Bronchial epithelial cell (primary cell): ENCODE data around the gene PIK3AP1. TPM values are rescaled to one million over a fixed set of nuclear protein-coding genes. Genes with fewer than 3 reads are reported as not detected.
A peak's percentile ranks its signal among the peaks of the same experiment; 100 is the strongest.

Source experiments
- DNase-seq: peaks from one replicate; pipeline ENCODE4 v3.0.0-alpha.2; 2010; ENCODE audit warnings: low read depth
- FAIRE-seq: peaks from 2 replicates; lab custom pipeline; 2011; peaks lifted over from hg19 to GRCh38; lab: Jason Lieb, UNC
- H3K27me3 ChIP-seq: 2 replicates; pipeline ENCODE4 v1.5.1; 2011; ENCODE audit warnings: low read length; ENCODE audit not compliant: control insufficient read depth, insufficient read depth
- H3K36me3 ChIP-seq: 2 replicates; pipeline ENCODE4 v1.5.1; 2011; ENCODE audit warnings: low read length; ENCODE audit not compliant: control insufficient read depth, insufficient read depth
- H3K4me3 ChIP-seq: 2 replicates; pipeline ENCODE4 v1.5.1; 2011; ENCODE audit warnings: mild to moderate bottlenecking, low read depth, low read length, control low read depth
- total RNA-seq: library from RNA; depleted of rRNA; stranded (reverse); fragments of >200 nt; gene quantifications from 2 replicates; pipeline ENCODE4 v1.2.1, GENCODE V29; 2014
- TF ChIP-seq, protein P1 (sequence below): IDR thresholded peaks from 2 replicates; pipeline ENCODE4 v1.5.1; 2011; ENCODE audit warnings: mild to moderate bottlenecking, moderate library complexity, low read length, control low read depth, inconsistent platforms; ENCODE audit not compliant: insufficient read depth, severe bottlenecking

Gene PIK3AP1
- total RNA-seq, 1 donor from 2014 or later = 2.1 TPM

DNA sequence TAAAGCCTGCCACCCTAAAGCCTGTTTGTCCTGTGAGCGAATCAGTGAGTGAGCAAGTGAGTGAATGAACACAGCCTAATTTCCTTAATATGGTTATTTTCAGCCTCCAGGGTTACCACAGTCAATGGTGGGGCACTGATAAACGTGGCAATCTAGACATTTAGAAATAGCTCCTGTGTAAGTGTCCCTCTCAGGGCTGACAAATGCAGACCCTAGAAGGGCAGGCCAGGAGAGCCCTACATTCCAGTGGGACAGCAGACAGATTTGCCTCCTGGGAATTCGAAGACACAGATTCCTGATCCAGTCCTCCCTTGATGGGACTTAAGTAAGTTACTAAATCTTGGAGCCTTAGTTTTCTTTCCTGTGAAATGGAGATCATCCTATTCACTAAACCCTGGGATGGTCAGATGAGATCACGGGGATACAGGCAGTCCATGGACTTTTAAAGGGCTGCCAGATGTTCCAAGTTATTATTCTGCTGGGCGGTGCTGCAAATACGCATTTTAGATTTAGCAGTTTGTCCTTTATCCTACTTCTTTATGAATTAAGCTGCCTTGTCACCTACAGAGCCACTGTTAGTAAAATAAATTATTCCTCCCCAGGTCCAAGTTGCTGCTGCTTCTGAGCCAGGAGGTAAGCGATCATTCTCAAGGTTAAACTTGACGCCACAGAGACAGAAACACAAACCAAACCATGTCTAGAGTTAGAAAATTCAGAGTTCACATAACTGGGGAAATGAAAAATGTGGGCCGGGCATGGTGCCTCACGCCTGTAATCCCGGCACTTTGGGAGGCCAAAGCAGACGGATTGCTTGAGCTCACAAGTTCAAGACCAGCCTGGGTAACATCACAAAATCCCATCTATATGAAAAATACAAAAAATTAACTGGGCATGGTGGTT, 78.7 kb downstream of the PIK3AP1 start:
- TF ChIP-seq, protein P1, sequence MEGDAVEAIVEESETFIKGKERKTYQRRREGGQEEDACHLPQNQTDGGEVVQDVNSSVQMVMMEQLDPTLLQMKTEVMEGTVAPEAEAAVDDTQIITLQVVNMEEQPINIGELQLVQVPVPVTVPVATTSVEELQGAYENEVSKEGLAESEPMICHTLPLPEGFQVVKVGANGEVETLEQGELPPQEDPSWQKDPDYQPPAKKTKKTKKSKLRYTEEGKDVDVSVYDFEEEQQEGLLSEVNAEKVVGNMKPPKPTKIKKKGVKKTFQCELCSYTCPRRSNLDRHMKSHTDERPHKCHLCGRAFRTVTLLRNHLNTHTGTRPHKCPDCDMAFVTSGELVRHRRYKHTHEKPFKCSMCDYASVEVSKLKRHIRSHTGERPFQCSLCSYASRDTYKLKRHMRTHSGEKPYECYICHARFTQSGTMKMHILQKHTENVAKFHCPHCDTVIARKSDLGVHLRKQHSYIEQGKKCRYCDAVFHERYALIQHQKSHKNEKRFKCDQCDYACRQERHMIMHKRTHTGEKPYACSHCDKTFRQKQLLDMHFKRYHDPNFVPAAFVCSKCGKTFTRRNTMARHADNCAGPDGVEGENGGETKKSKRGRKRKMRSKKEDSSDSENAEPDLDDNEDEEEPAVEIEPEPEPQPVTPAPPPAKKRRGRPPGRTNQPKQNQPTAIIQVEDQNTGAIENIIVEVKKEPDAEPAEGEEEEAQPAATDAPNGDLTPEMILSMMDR = no peak
- H3K27me3 ChIP-seq = no peaks in the 10 kb centered on the region
- DNase-seq (no peak), FAIRE-seq (no peak)
- H3K36me3 ChIP-seq = no peaks in the 10 kb centered on the region
- no peak overlapping the region for H3K4me3 ChIP-seq

GRCh38 chr10:96639899-96640298, 80.4 kb downstream of the PIK3AP1 start:
- DNase-seq (no peak), FAIRE-seq (no peak)
- TF ChIP-seq, protein P1 = no peak
- no peak overlapping the region for H3K4me3 ChIP-seq
- H3K36me3 ChIP-seq = no peaks in the 10 kb centered on the region
- no peaks in the 10 kb centered on the region for H3K27me3 ChIP-seq

- Histone ChIP-seq H3K27me3 (no peaks in the 10 kb centered on the region), H3K36me3 (no peaks in the 10 kb centered on the region), H3K4me3 (no peak overlapping the region)
- TF ChIP-seq, protein P1 = no peak
- FAIRE-seq (no peak), DNase-seq (peak; percentile 29)
These were observed 81.6 kb downstream of the PIK3AP1 start for GRCh38 chr10:96638696-96639095.

- no peaks in the 10 kb centered on the region for H3K27me3 ChIP-seq
- TF ChIP-seq, protein P1 = no peak
- FAIRE-seq (no peak), DNase-seq (no peak)
- no peaks in the 10 kb centered on the region for H3K36me3 ChIP-seq
- H3K4me3 ChIP-seq = no peak overlapping the region
These were observed 82.2 kb downstream of the PIK3AP1 start for GRCh38 chr10:96638120-96638519.

DNA sequence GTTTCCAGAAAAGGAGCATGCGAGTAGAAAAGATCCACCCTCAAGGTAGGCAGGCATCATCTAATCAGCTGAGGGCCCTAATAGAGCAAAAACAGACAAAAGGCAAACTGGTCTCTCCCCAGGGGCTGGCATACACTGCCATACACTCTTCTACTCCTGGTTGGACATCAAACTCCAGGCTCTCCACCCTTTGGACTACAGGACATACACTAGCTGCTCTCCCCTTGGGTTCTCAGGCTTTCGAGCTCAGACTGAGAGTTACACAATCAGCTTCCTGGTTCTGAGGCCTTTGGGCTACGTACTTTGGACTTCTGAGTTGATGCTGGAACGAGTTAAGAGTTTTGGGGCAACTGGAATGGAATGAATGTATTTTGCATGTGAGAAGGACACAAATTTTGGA, 82.6 kb downstream of the PIK3AP1 start:
- H3K27me3 ChIP-seq = peaks cover 1% of the 10 kb centered on the region
- H3K36me3 ChIP-seq = no peaks in the 10 kb centered on the region
- TF ChIP-seq, protein P1 = no peak
- DNase-seq = no peak
- no peak for FAIRE-seq
- no peak overlapping the region for H3K4me3 ChIP-seq

- no peak overlapping the region for H3K4me3 ChIP-seq
- no peaks in the 10 kb centered on the region for H3K36me3 ChIP-seq
- no peak for DNase-seq
- H3K27me3 ChIP-seq = peaks cover 2% of the 10 kb centered on the region
- TF ChIP-seq, protein P1 = no peak
- FAIRE-seq = no peak
These were observed 83.8 kb downstream of the PIK3AP1 start for GRCh38 chr10:96636551-96636950.
